Heart left ventricle (tissue), 16 donors: Measurements from ENCODE around the gene LRFN4. TPM values are rescaled to one million over a fixed set of nuclear protein-coding genes. Genes with fewer than 3 reads are reported as not detected.

Experiments
- ATAC-seq, 4 donors: fragments of 200-7000 bp; cut with Tn5 transposase; one replicate each; pipeline ENCODE4 v1.9.1; 2020 to 2022; ENCODE audit warnings: moderate library complexity in 4 of 4, mild to moderate bottlenecking in 3 of 4, moderate number of reproducible peaks in 1 of 4
- DNase-seq, 5 donors: peaks; one replicate each; pipeline ENCODE4 v3.0.0-alpha.2; 2020
- H3K27ac ChIP-seq, 12 donors: fragments of 200-600 bp; sonication (generic) in 4 of 12; one replicate each; pipeline versions ENCODE4 v1.5.0 to v1.8.0; 2016 to 2022; ENCODE audit warnings: mild to moderate bottlenecking in 2 of 12
- H3K27me3 ChIP-seq, 9 donors: fragments of 200-600 bp; sonication (generic) in 2 of 9; one replicate each; pipeline versions ENCODE4 v1.5.1 to v1.8.0; 2016 to 2022; ENCODE audit warnings: mild to moderate bottlenecking in 3 of 9
- H3K36me3 ChIP-seq, 9 donors: fragments of 200-600 bp; sonication (generic) in 2 of 9; one replicate each; pipeline versions ENCODE4 v1.5.0 to v1.8.0; 2018 to 2022; ENCODE audit warnings: mild to moderate bottlenecking in 2 of 9
- H3K4me1 ChIP-seq, 12 donors: fragments of 200-600 bp; sonication (generic) in 4 of 12; one replicate each; pipeline versions ENCODE4 v1.5.0 to v1.8.0; 2016 to 2022; ENCODE audit warnings: mild to moderate bottlenecking in 3 of 12
- H3K4me3 ChIP-seq, 12 donors: fragments of 200-600 bp; sonication (generic) in 4 of 12; one replicate each; pipeline versions ENCODE4 v1.5.0 to v1.8.0; 2017 to 2022; ENCODE audit warnings: mild to moderate bottlenecking in 9 of 12, moderate library complexity in 4 of 12
- H3K9me3 ChIP-seq, 12 donors: fragments of 200-600 bp; sonication (generic) in 4 of 12; one replicate each; pipeline versions ENCODE4 v1.5.0 to v1.8.0; 2016 to 2022; ENCODE audit warnings: mild to moderate bottlenecking in 1 of 12
- CTCF ChIP-seq, 12 donors: fragments of 200-600 bp; sonication (generic) in 4 of 12; IDR thresholded peaks; one replicate each; pipeline versions ENCODE4 v1.5.0 to v1.8.0; 2018 to 2022; ENCODE audit warnings: antibody characterized with exemption in 12 of 12, mild to moderate bottlenecking in 5 of 12
- POLR2A ChIP-seq, 2 donors: fragments of 450-650 bp; IDR thresholded peaks; one replicate each; pipeline ENCODE4 v1.6.1; 2017; ENCODE audit warnings: antibody characterized with exemption in 2 of 2, mild to moderate bottlenecking in 2 of 2, moderate library complexity in 2 of 2
- WGBS, 4 donors: extraction: QIAGEN DNeasy Blood & Tissue Kit in 2 of 4; methylation state at CpG; one replicate each; pipeline versions ENCODE4 v1.1.5 to v1.1.7; 2013 to 2018; 5-methylcytosine and 5-hydroxymethylcytosine counted together
- intact Hi-C, 10 donors: fragments of 100-400 bp; cut with DNase I; formaldehyde crosslinking; loops; one replicate each; pipeline versions ENCODE4 v1.11.1 to v1.14.2; 2022
- polyA plus RNA-seq, 2 donors: library from polyadenylated mRNA; stranded (reverse); fragments of 200-250 nt; gene quantifications; one replicate each; pipeline ENCODE4 v1.2.3, GENCODE V29; 2013
- total RNA-seq, 9 donors: library from RNA; depleted of rRNA in 2 of 9; stranded (reverse); fragments of >200 nt in 2 of 9; fragmentation: NEBNext Ultra II Directional in 3 of 9; extraction: Animal tissue kit (Norgen Biotek cat#: 25700) in 3 of 9; gene quantifications; one replicate each; pipeline versions ENCODE4 v1.1.0 to v1.2.4, GENCODE V29; 2016 to 2023
- donor health status: ischemic (EF 13 %, LVEDD 7.1; RV severe dilation, severe dysfunction).
- donor health status: healthy with polysubstance abuse.
- donor health status: DM: no; HTN: yes; CAD: no.
- donor health status: DM: no; HTN: no; CAD: no.
- donor health status: ischemic (EF 25% LVEDD 6.9; RV normal size, moderate dysfunction).
- donor health status: ischemic (EF 25% LVEDD 5.7; RV mildly dilated, moderate dysfunction).
- donor health status: healthy.
- donor health status: DM: yes; HTN: yes; CAD: no.
- donor health status: ischemic (EF 35%, LVEDD 5.7; RV mildly dilated, moderate dysfunction).
- donor health status: nonischemic (EF 11% LVEDD 7.7; RV severe dilation, severe dysfunction).
- donor health status: DM: yes; HTN: yes; CAD: no.
- donor health status: PGD.
- donor health status: ischemic (EF 29% LVEDD 5.4; RV normal size, mild dysfunction).
- donor health status: nonischemic (EF 23%, LVEDD 6.1; RV moderate dilation, normal function).

Gene LRFN4
- total and polyA plus RNA-seq, 11 donors: 8.2 to 22.1 (median 15.4) TPM

GRCh38 chr11:66848671-66849500, 8.0 kb upstream of the LRFN4 start:
- Histone ChIP-seq H3K4me1 (peaks cover 5 to 11% (median 9%) of the 10 kb centered on the region in 12 donors), H3K27ac (no peak overlapping the region), H3K36me3 (peaks cover 0 to 44% (median 33%) of the 10 kb centered on the region in 9 donors), H3K4me3 (no peak overlapping the region), H3K9me3 (no peaks in the 10 kb centered on the region), H3K27me3 (no peaks in the 10 kb centered on the region)
- intact Hi-C loops: loop anchor here in 1 of 10 donors (10.0 kb wide), 1 partner anchor 254 kb away; the partner anchor contains the start of genes CCDC87 and CCS
- TF ChIP-seq POLR2A (IDR thresholded peaks at IDR 0.05) (no peak), CTCF (IDR thresholded peaks at IDR 0.05) (no peak)
- peak in 1 of 5 donors; percentile 51 for DNase-seq
- no peak for ATAC-seq
- WGBS, 4 donors: 84 to 91% (median 88%) methylated on average over 18 to 28 of the region's 28 CpGs

- Histone ChIP-seq H3K27ac (no peak overlapping the region), H3K4me1 (peaks cover 0 to 3% (median 1%) of the 10 kb centered on the region in 12 donors), H3K9me3 (no peaks in the 10 kb centered on the region), H3K4me3 (no peak overlapping the region), H3K27me3 (no peaks in the 10 kb centered on the region), H3K36me3 (peaks cover 0 to 44% (median 31%) of the 10 kb centered on the region in 9 donors)
- DNase-seq (peak in 1 of 5 donors; percentile 58), ATAC-seq (no peak)
- WGBS, 4 donors: 89 to 94% (median 92%) methylated on average over 20 to 22 of the region's 22 CpGs
- intact Hi-C loops: loop anchor here in 1 of 10 donors (10.0 kb wide), 1 partner anchor 255 kb away; the partner anchor contains the start of genes CCDC87 and CCS
- no peak for TF ChIP-seq POLR2A (IDR thresholded peaks at IDR 0.05)
- TF ChIP-seq CTCF (IDR thresholded peaks at IDR 0.05): no peak
These were observed 7.2 kb upstream of the LRFN4 start for GRCh38 chr11:66849501-66850234.

- WGBS, 4 donors: 92 to 95% (median 94%) methylated on average over 8 to 10 of the region's 10 CpGs
- no peak overlapping the region for H3K27ac ChIP-seq
- TF ChIP-seq POLR2A (IDR thresholded peaks at IDR 0.05) (no peak), CTCF (IDR thresholded peaks at IDR 0.05) (no peak)
- intact Hi-C loops: no loop called here
- no peak overlapping the region for H3K4me3 ChIP-seq
- peaks cover 0 to 3% (median under 1%) of the 10 kb centered on the region in 12 donors for H3K4me1 ChIP-seq
- H3K36me3 ChIP-seq: peaks cover 0 to 38% (median 26%) of the 10 kb centered on the region in 9 donors
- no peak for DNase-seq
- no peaks in the 10 kb centered on the region for H3K27me3 ChIP-seq
- H3K9me3 ChIP-seq: no peaks in the 10 kb centered on the region
- no peak for ATAC-seq
These were observed 6.7 kb upstream of the LRFN4 start for GRCh38 chr11:66850235-66850587.
